ENCODE measurements around the gene IFI27L2. TPM values are rescaled to one million over a fixed set of nuclear protein-coding genes. Genes with fewer than 3 reads are reported as not detected.

The IFI27L2 gene
- total RNA-seq, 2 donors from 2014 or later = 42.7 to 150 TPM

GRCh38 chr14:94120667-94121340, 8.6 kb downstream of the IFI27L2 start:
- no peaks in the 10 kb centered on the region for H3K36me3 ChIP-seq
- no peak for TF ChIP-seq CTCF (IDR thresholded peaks at IDR 0.05)
- H3K4me1 ChIP-seq (ENCODE audit: control insufficient read depth in 1 of 2, low read depth in 2 of 2) = peaks cover 0 to 7% of the 10 kb centered on the region in 2 donors
- no peak overlapping the region for H3K4me3 ChIP-seq
- DNase-seq (ENCODE audit: low spot score) (no peak), ATAC-seq (ENCODE audit: insufficient number of reproducible peaks, low FRiP score, low read depth) (no peak)
- no peaks in the 10 kb centered on the region for H3K27me3 ChIP-seq (replicated peaks; ENCODE audit: insufficient read depth)
- no peak overlapping the region for H3K27ac ChIP-seq
- no peaks in the 10 kb centered on the region for H3K9me3 ChIP-seq

GRCh38 chr14:94119071-94119470, 10.3 kb downstream of the IFI27L2 start:
- Histone ChIP-seq H3K4me1 (ENCODE audit: control insufficient read depth in 1 of 2, low read depth in 2 of 2) (peaks cover 0 to 7% of the 10 kb centered on the region in 2 donors), H3K27me3 (replicated peaks; ENCODE audit: insufficient read depth) (no peaks in the 10 kb centered on the region), H3K36me3 (no peaks in the 10 kb centered on the region), H3K4me3 (no peak overlapping the region), H3K27ac (no peak overlapping the region), H3K9me3 (no peaks in the 10 kb centered on the region)
- TF ChIP-seq CTCF (IDR thresholded peaks at IDR 0.05) = no peak
- no peak for DNase-seq (ENCODE audit: low spot score)
- ATAC-seq (ENCODE audit: insufficient number of reproducible peaks, low FRiP score, low read depth) = no peak

GRCh38 chr14:94117856-94118255, 11.5 kb downstream of the IFI27L2 start:
- DNase-seq (ENCODE audit: low spot score) = no peak
- peaks cover 0 to 7% of the 10 kb centered on the region in 2 donors for H3K4me1 ChIP-seq (ENCODE audit: control insufficient read depth in 1 of 2, low read depth in 2 of 2)
- TF ChIP-seq CTCF (IDR thresholded peaks at IDR 0.05) = no peak
- H3K9me3 ChIP-seq = no peaks in the 10 kb centered on the region
- ATAC-seq (ENCODE audit: insufficient number of reproducible peaks, low FRiP score, low read depth) = no peak
- no peaks in the 10 kb centered on the region for H3K36me3 ChIP-seq
- no peak overlapping the region for H3K27ac ChIP-seq
- H3K27me3 ChIP-seq (replicated peaks; ENCODE audit: insufficient read depth) = no peaks in the 10 kb centered on the region
- no peak overlapping the region for H3K4me3 ChIP-seq

- Histone ChIP-seq H3K27me3 (replicated peaks; ENCODE audit: insufficient read depth) (no peaks in the 10 kb centered on the region), H3K9me3 (no peaks in the 10 kb centered on the region), H3K4me1 (ENCODE audit: control insufficient read depth in 1 of 2, low read depth in 2 of 2) (peaks cover 0 to 6% of the 10 kb centered on the region in 2 donors), H3K36me3 (no peaks in the 10 kb centered on the region), H3K27ac (no peak overlapping the region), H3K4me3 (no peak overlapping the region)
- no peak for TF ChIP-seq CTCF (IDR thresholded peaks at IDR 0.05)
- ATAC-seq (ENCODE audit: insufficient number of reproducible peaks, low FRiP score, low read depth) (no peak), DNase-seq (ENCODE audit: low spot score) (no peak)
These were observed 12.7 kb downstream of the IFI27L2 start for GRCh38 chr14:94116701-94117100.

- H3K4me3 ChIP-seq = no peak overlapping the region
- TF ChIP-seq CTCF (IDR thresholded peaks at IDR 0.05) = no peak
- H3K4me1 ChIP-seq (ENCODE audit: control insufficient read depth in 1 of 2, low read depth in 2 of 2) = no peaks in the 10 kb centered on the region
- H3K36me3 ChIP-seq = no peaks in the 10 kb centered on the region
- ATAC-seq (ENCODE audit: insufficient number of reproducible peaks, low FRiP score, low read depth) (no peak), DNase-seq (ENCODE audit: low spot score) (no peak)
- H3K9me3 ChIP-seq = no peaks in the 10 kb centered on the region
- H3K27me3 ChIP-seq (replicated peaks; ENCODE audit: insufficient read depth) = no peaks in the 10 kb centered on the region
- no peak overlapping the region for H3K27ac ChIP-seq
These were observed 13.8 kb downstream of the IFI27L2 start for GRCh38 chr14:94115631-94116030.

All from thoracic aorta (tissue), 2 donors.